ENCODE results near the gene EFNA3. TPM values are rescaled to one million over a fixed set of nuclear protein-coding genes. Genes with fewer than 3 reads are reported as not detected.

EFNA3 gene
- total RNA-seq, 1 experiment from 2014 or later: 20.4 TPM

DNA sequence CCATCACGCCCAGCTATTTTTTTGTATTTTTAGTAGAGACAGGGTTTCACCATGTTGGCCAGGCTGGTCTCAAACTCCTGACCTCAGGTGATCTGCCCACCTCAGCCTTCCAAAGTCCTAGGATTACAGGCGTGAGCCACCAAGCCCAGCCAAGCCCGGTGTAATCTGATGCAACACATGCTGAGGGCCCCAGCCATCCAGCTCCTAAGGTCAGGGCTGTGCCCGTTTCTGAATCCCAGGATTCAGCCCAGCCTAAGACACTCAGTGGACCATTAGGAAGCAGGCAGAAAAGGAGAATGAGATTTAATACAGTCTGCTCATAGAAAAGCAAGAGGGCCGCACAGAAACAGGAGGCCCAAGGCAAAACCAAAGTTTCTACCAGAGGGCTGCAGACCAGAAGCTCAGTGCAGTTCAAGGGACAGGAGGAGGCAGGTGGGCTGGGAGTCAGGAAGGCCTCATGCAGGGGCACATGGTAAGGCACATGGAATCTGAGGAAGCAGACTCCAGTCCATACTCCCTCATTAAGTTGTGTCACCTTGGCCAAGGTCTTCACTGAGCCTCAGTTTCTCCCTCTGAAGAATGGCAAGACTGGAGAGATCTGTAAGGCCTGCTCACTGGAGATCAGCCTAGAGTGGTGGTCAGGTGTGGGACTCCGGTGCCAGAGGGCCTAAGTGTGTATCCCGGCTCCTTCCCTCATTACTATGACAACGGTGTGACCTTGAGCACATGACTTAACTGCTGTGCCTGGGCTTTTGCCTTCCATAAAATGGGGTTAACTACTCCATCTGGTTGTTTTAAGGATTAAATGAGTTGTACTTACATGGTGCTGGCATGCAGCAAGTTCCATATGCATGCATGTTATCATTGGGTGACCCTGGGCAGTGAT is 29.9 kb upstream of the EFNA3 start:
- no peaks in the 10 kb centered on the region for H4K20me1 ChIP-seq (ENCODE audit: insufficient read depth)
- H3K4me1 ChIP-seq (ENCODE audit: control insufficient read depth in 1 of 2, insufficient read depth in 2 of 2, low read length in 2 of 2): peaks cover 22 to 56% of the 10 kb centered on the region in 2 experiments
- DNase-seq (ENCODE audit: low read depth, low spot score) (no peak), ATAC-seq (no peak)
- no peaks in the 10 kb centered on the region for H3K27me3 ChIP-seq (ENCODE audit: insufficient read depth, low read length)
- no peaks in the 10 kb centered on the region; a peak in 1 of 4 replicates for H3K36me3 ChIP-seq (ENCODE audit: control insufficient read depth in 1 of 2, insufficient read depth in 2 of 2, low read length in 2 of 2)
- no peaks in the 10 kb centered on the region for H3K9me3 ChIP-seq (ENCODE audit: control insufficient read depth in 1 of 2, insufficient read depth in 1 of 2, low read depth in 1 of 2, low read length in 2 of 2)
- H3K4me3 ChIP-seq (replicated peaks in 1 of 2; ENCODE audit: low read depth in 1 of 2, low read length in 2 of 2): no peak overlapping the region
- H2AFZ ChIP-seq (ENCODE audit: low read depth, low read length, poor library complexity, severe bottlenecking): no peak overlapping the region
- peaks cover 25% of the 10 kb centered on the region for H3K79me2 ChIP-seq (ENCODE audit: insufficient read depth, low read length)
- no peaks in the 10 kb centered on the region for H3K9me2 ChIP-seq (ENCODE audit: insufficient read depth)
- H3K4me2 ChIP-seq (ENCODE audit: low read length): no peak overlapping the region
- ChIA-PET RAD21 (ENCODE audit: low non-redundant PET in 1 of 2, low total read pairs in 2 of 2, uncharacterized antibody in 2 of 2, unreplicated experiment in 2 of 2) (no interaction called here), POLR2A (no interaction called here), CTCF (interaction anchor here (1.0 to 1.6 kb wide), 3 partner anchors 10 to 49 kb away, joined by 4 to 6 read pairs (median 4); no protein-coding TSS in a partner anchor)
- no TSS peak for BruUV-seq (replicated peaks)
- intact Hi-C loops (cut with micrococcal nuclease): no loop called here
- H3K27ac ChIP-seq (ENCODE audit: low read depth, low read length): no peak overlapping the region
- H3K9ac ChIP-seq (ENCODE audit: low read length): no peak overlapping the region
- TF ChIP-seq ZFX (IDR thresholded peaks at IDR 0.05): no peak
- TF ChIP-seq ELF1 (IDR thresholded peaks at IDR 0.05; ENCODE audit: borderline replicate concordance, low read depth): no peak
- TF ChIP-seq EZH2 (IDR thresholded peaks at IDR 0.05): no peak
- TF ChIP-seq FOSL1 (IDR thresholded peaks at IDR 0.05; ENCODE audit: low read depth): no peak
- no peak for TF ChIP-seq JUND (IDR thresholded peaks at IDR 0.05)
- no peak for TF ChIP-seq YY1 (IDR thresholded peaks at IDR 0.05; ENCODE audit: extremely low read depth, insufficient replicate concordance, low read depth, low read length)
- TF ChIP-seq, protein P1, sequence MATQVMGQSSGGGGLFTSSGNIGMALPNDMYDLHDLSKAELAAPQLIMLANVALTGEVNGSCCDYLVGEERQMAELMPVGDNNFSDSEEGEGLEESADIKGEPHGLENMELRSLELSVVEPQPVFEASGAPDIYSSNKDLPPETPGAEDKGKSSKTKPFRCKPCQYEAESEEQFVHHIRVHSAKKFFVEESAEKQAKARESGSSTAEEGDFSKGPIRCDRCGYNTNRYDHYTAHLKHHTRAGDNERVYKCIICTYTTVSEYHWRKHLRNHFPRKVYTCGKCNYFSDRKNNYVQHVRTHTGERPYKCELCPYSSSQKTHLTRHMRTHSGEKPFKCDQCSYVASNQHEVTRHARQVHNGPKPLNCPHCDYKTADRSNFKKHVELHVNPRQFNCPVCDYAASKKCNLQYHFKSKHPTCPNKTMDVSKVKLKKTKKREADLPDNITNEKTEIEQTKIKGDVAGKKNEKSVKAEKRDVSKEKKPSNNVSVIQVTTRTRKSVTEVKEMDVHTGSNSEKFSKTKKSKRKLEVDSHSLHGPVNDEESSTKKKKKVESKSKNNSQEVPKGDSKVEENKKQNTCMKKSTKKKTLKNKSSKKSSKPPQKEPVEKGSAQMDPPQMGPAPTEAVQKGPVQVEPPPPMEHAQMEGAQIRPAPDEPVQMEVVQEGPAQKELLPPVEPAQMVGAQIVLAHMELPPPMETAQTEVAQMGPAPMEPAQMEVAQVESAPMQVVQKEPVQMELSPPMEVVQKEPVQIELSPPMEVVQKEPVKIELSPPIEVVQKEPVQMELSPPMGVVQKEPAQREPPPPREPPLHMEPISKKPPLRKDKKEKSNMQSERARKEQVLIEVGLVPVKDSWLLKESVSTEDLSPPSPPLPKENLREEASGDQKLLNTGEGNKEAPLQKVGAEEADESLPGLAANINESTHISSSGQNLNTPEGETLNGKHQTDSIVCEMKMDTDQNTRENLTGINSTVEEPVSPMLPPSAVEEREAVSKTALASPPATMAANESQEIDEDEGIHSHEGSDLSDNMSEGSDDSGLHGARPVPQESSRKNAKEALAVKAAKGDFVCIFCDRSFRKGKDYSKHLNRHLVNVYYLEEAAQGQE (IDR thresholded peaks at IDR 0.05; ENCODE audit: low read depth): no peak
- TF ChIP-seq CBX3 (IDR thresholded peaks at IDR 0.05; ENCODE audit: low read depth): no peak

Data from HCT116 (cell line).